Dendritic cell treated with granulocyte-macrophage colony-stimulating factor and Interleukin-4, amounts not matched to agents 40 ng/mL and 50 ng/mL, for 4 days (primary cell): ENCODE data around the gene CD40.

ENCODE experiments used
- H3K27ac Mint-ChIP-seq: one replicate; pipeline ENCODE4 v1.8.0; 2022; ENCODE audit warnings: mild to moderate bottlenecking, mixed read lengths
- H3K27me3 Mint-ChIP-seq: one replicate; pipeline ENCODE4 v1.8.0; 2022; ENCODE audit warnings: mild to moderate bottlenecking, mixed read lengths
- H3K36me3 Mint-ChIP-seq: one replicate; pipeline ENCODE4 v1.8.0; 2022; ENCODE audit warnings: low read depth, mixed read lengths
- H3K4me1 Mint-ChIP-seq: one replicate; pipeline ENCODE4 v1.8.0; 2022; ENCODE audit warnings: low read depth, mixed read lengths
- H3K4me3 Mint-ChIP-seq: one replicate; pipeline ENCODE4 v1.8.0; 2022; ENCODE audit warnings: mild to moderate bottlenecking, moderate library complexity, mixed read lengths
- H3K9me3 Mint-ChIP-seq: one replicate; pipeline ENCODE4 v1.8.0; 2022; ENCODE audit warnings: mixed read lengths
- intact Hi-C: fragments of 100-400 bp; cut with micrococcal nuclease; formaldehyde crosslinking; loops from one replicate; pipeline ENCODE4 v1.15.0; 2022

Gene CD40

DNA sequence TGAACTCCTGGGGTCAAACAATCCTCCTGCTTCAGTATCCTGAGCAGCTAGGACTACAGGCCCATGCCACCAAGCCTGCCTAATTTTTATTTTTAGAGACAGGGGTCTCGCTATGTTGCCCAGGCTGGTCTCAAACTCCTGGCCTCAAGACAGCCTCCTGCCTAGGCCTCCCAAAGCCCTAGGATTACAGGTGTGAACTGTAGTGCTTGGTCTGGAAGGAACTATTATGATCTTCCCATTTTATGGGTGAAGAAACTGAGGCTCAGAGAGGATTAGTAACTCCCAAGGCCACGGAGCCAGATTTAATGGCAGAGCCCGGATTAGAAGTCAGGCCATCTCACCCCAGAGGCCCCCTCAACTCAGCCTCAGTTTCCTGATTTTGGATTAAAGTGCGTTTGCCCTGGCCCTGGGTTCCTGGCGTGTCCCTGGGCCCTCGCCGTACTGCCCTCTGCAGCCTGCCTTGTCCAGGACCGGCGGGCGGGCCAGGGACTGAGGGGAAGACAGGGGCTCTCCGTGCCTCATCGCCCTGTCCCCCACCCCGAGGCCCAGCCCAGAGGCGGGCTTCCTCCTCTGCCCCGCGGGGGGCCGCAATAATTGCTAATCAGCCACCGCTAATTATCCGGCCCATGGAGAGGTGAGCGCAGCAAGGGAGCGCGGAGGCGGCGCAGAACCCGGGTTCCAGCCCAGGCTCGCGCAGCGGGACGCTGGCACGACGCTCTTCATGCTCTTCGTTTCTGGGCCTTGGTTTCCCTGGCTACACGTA lies 34.9 kb downstream of the CD40 start:
- intact Hi-C loops: no loop called here
- Mint-ChIP-seq H3K4me3 (no peak overlapping the region), H3K27ac (no peak overlapping the region), H3K27me3 (peaks cover 22% of the 10 kb centered on the region), H3K4me1 (peaks cover under 1% of the 10 kb centered on the region), H3K36me3 (no peaks in the 10 kb centered on the region), H3K9me3 (no peaks in the 10 kb centered on the region)

DNA sequence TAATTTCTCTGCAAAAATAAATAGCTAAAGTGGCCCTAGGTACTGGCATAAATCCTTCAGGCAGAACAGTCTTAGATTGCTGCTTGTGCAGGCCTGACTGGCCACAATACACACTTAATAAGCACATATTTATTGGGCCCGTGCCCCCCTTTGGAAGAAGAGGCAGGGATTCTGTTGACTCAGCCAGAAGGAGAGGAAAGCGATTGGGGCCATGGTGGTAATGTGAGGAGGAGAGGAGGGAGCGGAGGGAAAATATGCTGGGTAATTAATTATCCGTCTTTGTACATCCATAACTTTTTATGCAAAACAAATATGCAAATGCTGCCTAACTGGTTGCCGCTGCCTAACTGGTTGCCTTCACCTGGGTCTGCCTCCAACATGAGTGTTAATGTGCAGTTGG lies 36.2 kb downstream of the CD40 start:
- no peaks in the 10 kb centered on the region for H3K9me3 Mint-ChIP-seq
- peaks cover 25% of the 10 kb centered on the region for H3K27me3 Mint-ChIP-seq
- no peak overlapping the region for H3K27ac Mint-ChIP-seq
- peaks cover 5% of the 10 kb centered on the region for H3K4me1 Mint-ChIP-seq
- no peak overlapping the region for H3K4me3 Mint-ChIP-seq
- H3K36me3 Mint-ChIP-seq: no peaks in the 10 kb centered on the region
- intact Hi-C loops: no loop called here

DNA sequence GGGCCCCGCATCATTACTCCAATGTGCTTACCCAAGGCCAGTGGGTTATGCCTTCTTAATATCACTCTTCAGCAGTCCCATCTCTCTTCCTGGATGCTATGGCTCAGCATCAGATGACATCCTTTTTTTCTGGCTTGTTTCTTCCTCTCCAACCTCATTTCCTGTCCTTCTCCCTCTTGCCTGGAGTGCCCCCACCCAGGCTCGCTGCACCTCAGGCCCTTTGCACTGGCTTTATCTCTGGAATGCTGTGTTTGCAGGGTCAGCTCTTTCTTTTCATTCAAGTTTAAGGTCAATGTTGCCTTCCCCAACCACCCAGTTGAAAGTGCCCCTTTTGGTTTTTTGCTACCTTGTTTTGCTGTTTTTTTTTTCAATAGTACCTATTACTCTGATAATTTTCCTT lies 36.7 kb downstream of the CD40 start:
- H3K36me3 Mint-ChIP-seq: no peaks in the 10 kb centered on the region
- peaks cover 27% of the 10 kb centered on the region for H3K27me3 Mint-ChIP-seq
- H3K4me3 Mint-ChIP-seq: no peak overlapping the region
- intact Hi-C loops: no loop called here
- peaks cover 5% of the 10 kb centered on the region for H3K4me1 Mint-ChIP-seq
- no peaks in the 10 kb centered on the region for H3K9me3 Mint-ChIP-seq
- H3K27ac Mint-ChIP-seq: no peak overlapping the region

DNA sequence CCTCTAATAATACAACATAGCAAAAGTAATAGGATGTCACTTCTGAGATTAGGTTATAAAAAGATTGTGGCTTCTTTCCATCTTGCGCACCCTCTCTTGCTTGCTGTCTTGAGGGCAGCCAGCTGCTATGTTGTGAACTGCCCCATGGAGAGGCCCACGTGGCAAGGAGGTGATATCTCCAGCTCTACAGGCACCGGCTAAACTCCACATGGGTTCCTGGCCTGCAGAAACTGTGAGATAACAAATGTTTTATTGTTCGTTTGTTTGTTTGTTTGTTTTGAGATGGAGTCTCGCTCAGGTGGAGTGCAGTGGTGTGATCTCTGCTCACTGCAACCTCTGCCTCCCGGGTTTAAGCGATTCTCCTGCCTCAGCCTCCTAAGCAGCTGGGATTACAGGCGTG lies 38.0 kb downstream of the CD40 start:
- H3K27ac Mint-ChIP-seq: no peak overlapping the region
- peaks cover 28% of the 10 kb centered on the region for H3K27me3 Mint-ChIP-seq
- no peaks in the 10 kb centered on the region for H3K9me3 Mint-ChIP-seq
- no peak overlapping the region for H3K4me3 Mint-ChIP-seq
- peaks cover 5% of the 10 kb centered on the region for H3K4me1 Mint-ChIP-seq
- H3K36me3 Mint-ChIP-seq: no peaks in the 10 kb centered on the region
- intact Hi-C loops: no loop called here

DNA sequence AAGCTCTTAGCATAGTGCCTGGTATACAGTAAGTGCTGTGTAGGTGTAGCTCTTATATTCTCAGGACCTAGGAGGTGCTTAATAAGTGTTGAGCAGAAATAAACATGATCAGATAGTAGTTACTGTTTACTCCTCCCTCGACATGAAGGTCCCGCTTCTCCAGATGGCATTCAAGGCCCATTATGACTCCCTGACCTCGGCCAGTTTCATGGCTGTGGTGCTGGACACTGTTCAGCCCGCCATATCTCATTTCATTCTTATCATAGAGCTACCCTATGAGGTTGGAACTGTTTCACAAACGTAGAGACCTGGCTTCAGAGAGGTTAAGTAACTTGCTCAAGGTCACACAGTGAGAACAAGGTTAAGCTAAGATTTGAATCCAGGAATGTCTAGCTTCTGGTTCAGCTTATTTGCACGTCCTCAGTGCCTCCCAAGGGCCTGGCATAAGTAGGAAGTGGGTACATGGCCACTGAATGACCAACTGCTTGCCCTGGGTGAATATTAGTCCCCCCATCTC lies 39.0 kb downstream of the CD40 start:
- Mint-ChIP-seq H3K27me3 (peaks cover 30% of the 10 kb centered on the region), H3K4me1 (peaks cover 5% of the 10 kb centered on the region), H3K36me3 (no peaks in the 10 kb centered on the region), H3K9me3 (no peaks in the 10 kb centered on the region), H3K27ac (no peak overlapping the region), H3K4me3 (no peak overlapping the region)
- intact Hi-C loops: no loop called here

DNA sequence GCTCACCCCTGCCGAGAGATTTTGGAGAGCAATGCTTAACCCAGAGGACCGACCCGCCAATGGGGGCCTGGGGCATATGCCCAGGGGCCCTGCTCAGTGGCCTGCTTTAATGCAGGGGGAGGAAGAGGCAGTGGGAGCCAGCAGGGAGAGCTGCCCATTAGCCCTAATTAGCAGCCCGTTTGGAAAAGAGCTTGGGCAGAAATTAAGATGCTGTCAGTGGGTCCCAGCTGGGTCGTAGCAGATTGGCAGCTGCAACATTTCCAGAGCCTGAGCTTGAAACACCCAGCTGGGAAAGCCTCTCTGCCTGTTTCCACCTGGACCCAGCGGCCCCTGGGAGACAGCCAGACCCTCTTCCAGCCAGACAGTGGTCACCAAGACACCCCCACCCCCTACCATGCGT lies 39.5 kb downstream of the CD40 start:
- no peak overlapping the region for H3K4me3 Mint-ChIP-seq
- peaks cover 35% of the 10 kb centered on the region for H3K27me3 Mint-ChIP-seq
- intact Hi-C loops: no loop called here
- no peaks in the 10 kb centered on the region for H3K36me3 Mint-ChIP-seq
- H3K27ac Mint-ChIP-seq: no peak overlapping the region
- H3K4me1 Mint-ChIP-seq: peaks cover 5% of the 10 kb centered on the region
- no peaks in the 10 kb centered on the region for H3K9me3 Mint-ChIP-seq

DNA sequence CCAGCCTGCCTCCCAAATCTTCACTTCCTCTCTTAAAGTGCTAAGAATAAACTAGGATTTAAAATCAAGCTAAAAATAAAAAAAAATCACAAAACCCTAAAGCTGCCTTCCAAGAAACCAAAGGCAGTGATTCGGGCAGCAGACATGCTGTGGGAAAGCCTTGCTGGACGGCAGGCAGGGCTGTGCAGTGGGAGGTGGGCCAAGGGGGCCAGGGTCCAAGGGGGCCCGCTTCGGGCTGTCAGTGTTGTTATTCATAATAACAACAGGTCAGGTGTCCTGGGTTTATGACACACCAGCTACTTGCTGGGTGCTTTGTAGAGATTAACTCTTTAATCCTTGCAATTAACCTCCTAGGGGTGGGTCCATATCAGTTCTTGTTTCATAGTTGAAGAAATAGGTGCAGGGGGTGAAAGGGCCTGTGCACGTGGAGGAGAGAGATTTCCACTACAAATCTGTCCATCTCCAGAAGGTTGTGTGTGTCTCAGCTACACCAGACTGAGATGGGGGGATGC lies 40.4 kb downstream of the CD40 start:
- intact Hi-C loops: no loop called here
- no peaks in the 10 kb centered on the region for H3K36me3 Mint-ChIP-seq

DNA sequence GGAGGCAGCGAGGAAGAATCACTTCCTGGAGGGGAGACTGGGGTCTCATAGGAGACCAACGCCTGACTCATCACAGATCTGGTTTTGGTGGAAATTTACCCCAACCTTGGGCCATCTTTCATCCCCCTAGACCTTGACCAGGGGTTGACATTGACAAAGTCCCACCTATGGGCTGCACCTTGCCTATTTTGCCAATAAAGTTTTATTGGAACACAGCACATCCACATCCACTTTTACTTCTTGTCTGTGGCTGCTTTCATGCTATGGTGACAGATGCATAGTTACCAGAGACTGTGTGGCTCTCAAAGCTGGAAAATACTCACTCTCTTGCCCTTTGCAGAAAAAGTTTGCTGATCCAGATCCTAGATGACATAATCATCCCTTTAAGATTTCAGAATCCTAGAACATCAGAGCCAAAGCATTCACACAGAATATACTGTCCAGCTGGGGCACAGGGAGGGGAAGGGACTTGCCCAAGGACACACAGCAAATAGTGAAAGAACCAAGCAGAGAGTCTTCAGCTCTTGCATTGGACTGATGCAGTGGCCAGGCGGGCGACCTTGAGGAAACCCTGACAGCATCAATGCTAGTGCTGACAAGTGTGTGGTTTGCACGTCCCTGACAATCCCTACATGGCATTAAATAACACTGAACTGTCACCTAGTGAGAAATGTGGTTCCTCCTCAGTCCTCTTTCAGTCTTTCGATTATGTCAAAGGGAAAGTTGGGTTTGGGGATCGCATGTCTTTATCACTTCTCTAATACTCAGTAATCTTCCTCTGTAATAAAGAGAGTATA lies 41.2 kb downstream of the CD40 start:
- Mint-ChIP-seq H3K4me1 (peaks cover 5% of the 10 kb centered on the region), H3K27ac (no peak overlapping the region), H3K9me3 (no peaks in the 10 kb centered on the region), H3K27me3 (peaks cover 39% of the 10 kb centered on the region), H3K36me3 (no peaks in the 10 kb centered on the region), H3K4me3 (no peak overlapping the region)
- intact Hi-C loops: no loop called here

More for the DNA sequence above, 40.4 kb downstream of the CD40 start:
- Mint-ChIP-seq H3K27me3 (peaks cover 35% of the 10 kb centered on the region), H3K4me1 (peaks cover 5% of the 10 kb centered on the region), H3K4me3 (no peak overlapping the region), H3K9me3 (no peaks in the 10 kb centered on the region), H3K27ac (no peak overlapping the region)

DNA sequence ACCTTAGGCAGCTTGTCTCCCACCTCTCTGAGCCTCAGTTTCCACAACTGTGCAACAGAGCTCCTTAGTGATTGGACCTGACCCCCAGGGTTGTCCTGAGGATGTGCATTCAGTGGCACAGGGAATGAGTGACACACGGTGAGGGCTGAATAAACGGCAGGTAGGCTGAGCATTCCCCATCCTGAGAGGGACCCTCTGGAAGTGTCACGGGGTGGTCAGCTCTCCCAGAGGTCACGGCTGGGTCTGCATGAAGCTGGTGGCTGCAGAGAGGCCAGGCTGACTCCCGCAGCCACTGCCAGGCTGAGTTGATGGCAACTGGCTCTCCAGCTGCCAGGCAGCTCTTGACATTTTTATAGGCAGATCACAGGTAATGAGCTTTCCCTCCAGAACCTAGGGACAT lies 42.5 kb downstream of the CD40 start:
- H3K27ac Mint-ChIP-seq: no peak overlapping the region
- intact Hi-C loops: no loop called here
- no peaks in the 10 kb centered on the region for H3K36me3 Mint-ChIP-seq
- no peak overlapping the region for H3K4me3 Mint-ChIP-seq
- peaks cover 5% of the 10 kb centered on the region for H3K4me1 Mint-ChIP-seq
- H3K27me3 Mint-ChIP-seq: peaks cover 33% of the 10 kb centered on the region
- H3K9me3 Mint-ChIP-seq: no peaks in the 10 kb centered on the region

DNA sequence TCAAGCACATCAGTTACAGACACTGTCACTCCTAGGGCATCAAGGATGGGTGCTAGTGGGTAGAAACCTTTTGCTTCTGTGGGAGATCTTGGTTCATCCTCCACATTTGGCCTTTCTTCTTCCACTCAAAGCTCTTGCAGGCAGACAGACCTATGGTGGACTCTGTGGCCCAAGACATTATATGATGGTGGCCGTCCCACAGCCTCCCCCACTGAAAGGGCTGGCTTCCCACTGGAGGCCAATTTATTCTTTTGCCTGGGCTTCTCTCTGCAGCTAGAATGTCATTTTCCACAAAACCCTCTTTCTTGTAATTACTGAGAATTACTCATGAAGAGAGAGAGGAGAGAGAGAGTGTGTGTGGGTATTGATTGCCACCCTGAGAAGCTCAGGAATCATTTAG lies 43.8 kb downstream of the CD40 start:
- H3K36me3 Mint-ChIP-seq: no peaks in the 10 kb centered on the region
- no peak overlapping the region for H3K27ac Mint-ChIP-seq
- H3K9me3 Mint-ChIP-seq: no peaks in the 10 kb centered on the region
- peaks cover 43% of the 10 kb centered on the region for H3K27me3 Mint-ChIP-seq
- peaks cover 5% of the 10 kb centered on the region for H3K4me1 Mint-ChIP-seq
- H3K4me3 Mint-ChIP-seq: no peak overlapping the region
- intact Hi-C loops: no loop called here

DNA sequence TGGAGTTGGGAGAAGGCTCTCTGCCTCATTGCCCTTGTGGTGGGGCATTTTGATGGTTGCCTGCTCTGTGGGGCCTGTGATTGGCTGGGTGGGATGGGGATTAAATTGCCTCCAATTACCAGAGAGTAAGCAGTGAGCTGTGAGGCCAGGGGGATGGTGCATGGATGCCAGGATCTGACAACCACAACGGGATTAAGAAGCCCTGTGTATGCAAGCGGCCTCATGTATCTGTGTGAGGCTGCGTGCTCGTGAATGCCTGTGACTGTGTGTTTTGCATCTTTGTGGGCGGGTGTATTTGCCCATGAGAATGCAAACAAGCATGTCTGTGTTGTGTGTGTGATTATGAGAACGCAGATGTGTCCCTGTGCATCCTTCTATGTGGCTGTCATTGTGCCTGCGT lies 46.1 kb downstream of the CD40 start:
- Mint-ChIP-seq H3K9me3 (no peaks in the 10 kb centered on the region), H3K27me3 (peaks cover 46% of the 10 kb centered on the region), H3K4me3 (no peak overlapping the region), H3K27ac (no peak overlapping the region), H3K4me1 (no peaks in the 10 kb centered on the region), H3K36me3 (no peaks in the 10 kb centered on the region)
- intact Hi-C loops: no loop called here

DNA sequence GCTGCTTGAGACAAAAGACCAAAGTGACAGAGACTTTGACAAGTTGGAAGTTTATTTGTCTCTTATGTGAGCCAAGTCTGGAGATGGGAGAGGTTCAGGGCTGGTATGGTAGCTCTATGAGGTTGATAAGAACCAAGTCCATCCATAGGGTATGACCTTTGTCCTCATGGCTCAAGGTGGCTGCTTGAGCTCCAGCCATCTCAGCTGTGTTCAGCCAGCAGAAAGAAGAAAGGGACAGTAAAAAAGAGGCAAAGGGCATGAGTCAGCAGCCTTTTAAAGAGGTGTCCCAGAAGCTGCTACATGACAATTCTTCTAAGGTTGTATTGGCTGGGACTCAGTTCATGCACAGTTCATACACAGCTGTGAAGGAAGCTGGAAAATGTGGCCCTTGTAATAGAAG lies 49.0 kb downstream of the CD40 start:
- peaks cover 49% of the 10 kb centered on the region for H3K27me3 Mint-ChIP-seq
- H3K4me3 Mint-ChIP-seq: no peak overlapping the region
- no peaks in the 10 kb centered on the region for H3K4me1 Mint-ChIP-seq
- no peak overlapping the region for H3K27ac Mint-ChIP-seq
- H3K36me3 Mint-ChIP-seq: no peaks in the 10 kb centered on the region
- intact Hi-C loops: no loop called here
- H3K9me3 Mint-ChIP-seq: no peaks in the 10 kb centered on the region

DNA sequence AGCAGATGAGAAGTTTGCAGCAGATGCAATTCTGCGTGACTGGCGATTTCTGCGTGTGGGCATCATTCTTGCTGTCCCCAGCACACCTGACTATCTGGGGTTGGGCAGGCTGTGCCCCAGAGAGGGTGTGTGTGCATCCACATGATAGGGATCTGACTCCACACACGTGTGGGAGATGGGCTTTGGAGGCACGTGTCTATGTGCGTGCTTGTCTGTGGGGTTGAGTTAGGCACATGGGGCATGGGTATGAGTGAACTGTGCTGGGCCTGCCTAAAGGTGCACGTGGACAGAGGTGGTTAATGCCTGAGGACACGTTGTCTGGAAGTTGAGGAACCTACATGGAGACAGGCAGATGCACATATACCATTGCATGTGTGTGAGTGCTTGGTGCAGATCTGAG lies 50.3 kb downstream of the CD40 start:
- no peaks in the 10 kb centered on the region for H3K4me1 Mint-ChIP-seq
- H3K36me3 Mint-ChIP-seq: no peaks in the 10 kb centered on the region
- peaks cover 52% of the 10 kb centered on the region for H3K27me3 Mint-ChIP-seq
- H3K9me3 Mint-ChIP-seq: no peaks in the 10 kb centered on the region
- no peak overlapping the region for H3K4me3 Mint-ChIP-seq
- no peak overlapping the region for H3K27ac Mint-ChIP-seq
- intact Hi-C loops: no loop called here
